ENCODE measurements around the gene MYBBP1A.

The MYBBP1A gene

DNA sequence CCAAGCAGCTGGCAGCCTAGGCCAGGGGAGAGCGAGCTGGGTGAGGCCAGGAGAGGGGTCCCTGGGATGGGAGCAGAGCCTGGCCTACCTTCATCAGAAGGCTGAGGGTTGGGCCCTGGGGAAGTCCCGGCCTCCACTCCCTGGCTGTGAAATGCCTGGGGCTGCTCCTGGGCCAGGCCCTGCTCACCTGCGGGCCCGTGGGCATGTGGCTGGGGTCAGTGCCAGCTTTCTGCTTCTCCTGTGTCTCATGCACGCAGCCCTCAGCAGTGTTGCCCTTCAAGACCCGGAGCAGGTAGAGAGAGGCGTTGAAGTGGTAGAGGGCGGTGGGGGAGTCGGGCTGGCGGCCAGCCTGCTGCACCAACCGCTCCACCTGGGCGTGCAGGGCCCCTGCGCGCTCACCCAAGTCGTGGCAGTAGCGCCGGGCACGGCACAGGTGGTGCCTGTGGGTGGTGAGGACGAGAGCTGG, 12.4 kb downstream of the MYBBP1A start:
- H3K36me3 Mint-ChIP-seq (ENCODE audit: low read depth): peaks cover 96% of the 10 kb centered on the region
- no peaks in the 10 kb centered on the region for H3K27me3 Mint-ChIP-seq
- H3K4me3 Mint-ChIP-seq: no peak overlapping the region

DNA sequence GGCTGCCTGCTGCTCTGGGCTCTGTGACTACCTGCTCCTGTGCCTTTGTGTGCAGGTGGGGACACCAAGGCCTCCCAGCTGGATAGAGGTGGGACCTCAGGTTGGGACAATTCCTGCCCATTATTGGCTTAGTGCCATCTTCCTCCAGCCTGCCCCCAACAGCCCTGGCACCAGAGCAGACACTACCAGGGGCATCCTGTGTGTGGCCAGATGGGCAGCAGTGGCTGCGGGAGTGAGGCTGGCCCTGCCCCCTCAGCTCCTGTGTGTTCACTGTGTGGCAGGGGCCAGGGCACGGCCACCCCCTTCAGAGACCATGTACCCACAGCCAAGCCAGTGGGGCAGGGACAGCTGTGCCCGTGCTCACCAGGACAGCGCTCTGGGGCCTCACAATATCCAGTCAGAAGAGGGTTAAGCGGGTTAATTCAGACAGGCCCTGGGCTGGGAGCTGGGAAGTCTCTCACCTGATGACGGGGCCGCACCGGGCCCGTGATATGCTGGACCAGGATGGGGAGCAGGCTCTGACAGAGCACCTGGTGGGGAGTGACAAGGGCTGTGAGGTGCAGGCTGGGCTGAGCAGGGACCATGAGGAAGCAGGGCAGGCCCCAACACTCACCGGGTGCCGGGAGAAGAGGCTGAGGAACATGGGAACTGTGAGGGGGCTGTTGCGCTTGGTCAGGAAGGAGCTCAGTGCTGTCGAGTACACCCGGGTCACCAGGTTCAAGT, 13.0 kb downstream of the MYBBP1A start:
- Mint-ChIP-seq H3K4me1 (ENCODE audit: low read depth) (no peaks in the 10 kb centered on the region), H3K27me3 (no peaks in the 10 kb centered on the region), H3K27ac (no peak overlapping the region), H3K4me3 (no peak overlapping the region), H3K9me3 (no peaks in the 10 kb centered on the region), H3K36me3 (ENCODE audit: low read depth) (peaks cover 96% of the 10 kb centered on the region)
- DNase-seq: no peak

More for the DNA sequence above, 12.4 kb downstream of the MYBBP1A start:
- H3K9me3 Mint-ChIP-seq: no peaks in the 10 kb centered on the region
- DNase-seq: no peak
- no peaks in the 10 kb centered on the region for H3K4me1 Mint-ChIP-seq (ENCODE audit: low read depth)
- no peak overlapping the region for H3K27ac Mint-ChIP-seq

DNA sequence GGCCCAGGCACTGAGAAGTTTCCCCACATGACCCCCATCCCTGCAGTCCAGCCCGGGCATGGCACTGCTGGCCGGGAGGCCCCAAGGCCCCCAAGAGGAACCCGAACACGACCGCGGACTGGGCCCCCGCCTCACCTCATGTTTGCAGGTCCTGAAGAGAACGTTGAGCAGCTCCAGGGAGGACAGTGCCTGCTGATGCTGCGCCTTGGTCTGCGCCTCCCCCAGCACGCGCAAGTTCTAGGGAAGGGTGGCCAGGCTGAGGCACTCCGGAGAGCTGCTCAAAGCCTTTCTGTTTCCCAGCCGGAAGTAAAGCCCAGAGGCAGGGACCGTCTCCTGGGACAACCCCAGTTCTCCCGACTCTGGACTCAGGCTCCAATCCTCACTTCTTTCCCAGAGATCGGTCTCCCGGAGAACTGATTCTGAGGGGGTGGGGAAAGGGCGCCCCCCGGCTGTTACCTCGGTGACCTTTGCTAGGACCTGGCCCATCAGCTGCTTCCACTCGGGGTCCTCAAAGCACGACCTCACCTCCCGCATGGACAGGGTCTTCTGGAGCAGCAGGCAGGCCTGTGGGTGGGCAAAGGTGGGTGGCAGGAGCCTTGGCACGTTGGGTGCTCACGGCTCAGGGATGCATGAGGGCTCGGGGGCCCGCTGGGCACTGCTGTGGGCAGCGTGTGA, 13.7 kb downstream of the MYBBP1A start:
- Mint-ChIP-seq H3K27ac (no peak overlapping the region), H3K9me3 (no peaks in the 10 kb centered on the region), H3K4me3 (no peak overlapping the region), H3K36me3 (ENCODE audit: low read depth) (peaks cover 94% of the 10 kb centered on the region), H3K27me3 (no peaks in the 10 kb centered on the region), H3K4me1 (ENCODE audit: low read depth) (no peaks in the 10 kb centered on the region)
- DNase-seq: no peak

DNA sequence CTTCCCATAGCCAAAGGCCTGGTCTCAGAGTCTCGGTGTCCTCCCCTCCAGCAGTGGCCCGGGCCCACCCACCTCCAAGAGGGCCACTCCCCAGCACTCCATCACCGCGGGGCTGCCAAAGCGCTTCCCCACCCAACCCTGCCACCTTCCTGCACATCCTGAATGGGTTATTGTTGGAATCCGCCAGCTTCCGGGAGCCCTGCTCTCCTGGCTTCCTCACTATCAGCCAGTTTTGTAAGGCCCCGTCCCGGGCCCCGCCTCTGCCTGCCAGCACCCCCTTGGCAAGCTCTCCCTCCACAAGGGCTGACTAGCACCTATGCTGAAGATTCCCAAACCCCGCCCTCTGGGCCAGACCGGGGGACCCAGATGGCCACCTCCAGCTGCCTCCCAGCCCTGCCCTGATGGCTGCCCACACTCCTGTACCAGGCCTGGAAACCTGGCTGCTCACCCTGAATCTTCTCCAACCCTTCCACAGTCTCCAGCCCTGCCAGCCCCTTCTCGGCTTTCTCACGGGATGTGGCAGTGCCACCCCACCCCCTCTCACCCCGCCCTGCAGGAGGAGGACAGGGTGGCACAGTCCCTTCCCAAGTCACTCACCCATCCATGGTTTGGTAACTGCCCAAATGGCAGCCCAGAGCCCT, 14.4 kb downstream of the MYBBP1A start:
- Mint-ChIP-seq H3K36me3 (ENCODE audit: low read depth) (peaks cover 87% of the 10 kb centered on the region), H3K27ac (no peak overlapping the region), H3K27me3 (no peaks in the 10 kb centered on the region), H3K9me3 (no peaks in the 10 kb centered on the region), H3K4me3 (no peak overlapping the region), H3K4me1 (ENCODE audit: low read depth) (no peaks in the 10 kb centered on the region)
- no peak for DNase-seq

DNA sequence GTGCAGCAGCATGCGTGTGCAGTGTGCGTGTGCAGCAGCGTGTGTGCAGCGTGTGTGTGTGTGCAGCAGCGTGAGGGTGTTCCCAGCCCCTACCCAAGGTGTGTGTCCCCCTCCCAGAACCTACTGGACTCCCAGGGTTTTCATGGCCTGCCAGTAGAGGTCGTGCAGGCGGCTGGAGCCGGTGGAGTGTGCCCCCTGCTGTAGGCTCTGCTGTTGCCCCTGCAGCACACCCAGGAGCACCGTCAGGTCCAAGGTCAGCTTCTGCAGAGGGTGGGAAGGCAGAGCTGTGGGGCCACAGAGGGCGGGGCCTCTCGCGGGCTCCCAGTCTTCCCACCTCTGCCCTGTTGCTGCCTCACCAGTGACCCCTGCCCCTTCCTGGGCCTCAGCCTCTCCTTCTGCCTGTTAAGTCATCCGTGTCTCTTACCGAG, 14.9 kb downstream of the MYBBP1A start:
- no peak overlapping the region for H3K4me3 Mint-ChIP-seq
- no peak for DNase-seq
- peaks cover 82% of the 10 kb centered on the region for H3K36me3 Mint-ChIP-seq (ENCODE audit: low read depth)
- H3K4me1 Mint-ChIP-seq (ENCODE audit: low read depth): no peaks in the 10 kb centered on the region
- H3K9me3 Mint-ChIP-seq: no peaks in the 10 kb centered on the region
- H3K27ac Mint-ChIP-seq: no peak overlapping the region
- H3K27me3 Mint-ChIP-seq: no peaks in the 10 kb centered on the region

DNA sequence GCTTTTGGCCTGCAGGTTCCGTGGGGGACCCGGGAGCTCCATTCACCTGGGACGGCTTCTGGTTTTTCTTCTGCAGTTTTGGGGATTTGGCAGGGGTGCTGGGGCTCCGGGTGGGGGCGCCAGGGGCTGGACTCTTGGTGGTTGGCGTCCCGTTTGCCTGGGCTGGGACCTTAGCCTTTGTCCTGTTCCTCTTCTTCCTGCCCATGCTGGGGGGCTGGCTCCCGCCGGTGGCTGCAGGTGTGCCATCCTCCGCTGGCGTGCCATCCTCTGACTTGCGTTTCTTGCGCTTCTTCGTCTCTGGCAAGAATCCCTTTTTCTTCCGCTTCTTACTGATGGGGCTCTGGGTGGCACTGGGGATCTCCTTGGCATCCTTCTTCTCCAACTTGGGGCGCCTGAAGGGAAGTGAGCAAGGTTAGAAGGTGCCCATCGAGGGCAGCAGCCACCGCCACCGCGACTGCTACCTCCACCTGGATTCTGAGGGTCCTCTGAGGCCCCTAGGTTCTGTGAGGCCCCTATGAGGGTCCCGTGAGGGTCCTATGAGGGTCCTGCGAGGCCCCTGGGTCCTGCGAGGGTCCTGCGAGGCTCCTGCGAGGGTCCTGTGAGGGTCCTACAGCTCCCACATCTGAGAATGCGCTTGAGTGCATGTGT, 15.5 kb downstream of the MYBBP1A start:
- H3K27me3 Mint-ChIP-seq: no peaks in the 10 kb centered on the region
- no peaks in the 10 kb centered on the region for H3K9me3 Mint-ChIP-seq
- H3K4me1 Mint-ChIP-seq (ENCODE audit: low read depth): no peaks in the 10 kb centered on the region
- no peak for DNase-seq
- peaks cover 78% of the 10 kb centered on the region for H3K36me3 Mint-ChIP-seq (ENCODE audit: low read depth)
- no peak overlapping the region for H3K27ac Mint-ChIP-seq
- H3K4me3 Mint-ChIP-seq: no peak overlapping the region

DNA sequence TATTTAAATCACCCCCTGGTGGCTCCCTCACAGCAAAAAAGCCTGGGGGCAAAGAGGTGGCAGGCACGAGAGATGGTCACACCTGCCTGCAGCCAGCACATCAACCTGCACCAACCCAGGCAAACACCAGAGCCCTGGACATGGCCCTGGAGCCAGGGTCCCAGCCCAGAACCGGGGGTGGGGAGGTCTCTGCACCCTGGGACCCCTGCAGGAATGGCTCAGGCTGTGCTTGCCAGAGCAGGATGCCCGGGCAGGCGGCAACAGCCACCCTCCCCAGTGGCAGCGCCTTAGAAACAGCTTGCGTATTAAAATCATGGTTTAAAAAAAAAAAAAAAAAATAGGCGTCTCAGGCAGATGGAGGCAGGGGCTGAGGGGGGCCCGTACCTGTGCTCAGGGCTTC, 16.2 kb downstream of the MYBBP1A start:
- H3K4me3 Mint-ChIP-seq: no peak overlapping the region
- H3K27me3 Mint-ChIP-seq: no peaks in the 10 kb centered on the region
- no peak overlapping the region for H3K27ac Mint-ChIP-seq
- peaks cover 2% of the 10 kb centered on the region for H3K4me1 Mint-ChIP-seq (ENCODE audit: low read depth)
- H3K36me3 Mint-ChIP-seq (ENCODE audit: low read depth): peaks cover 73% of the 10 kb centered on the region
- DNase-seq: no peak
- no peaks in the 10 kb centered on the region for H3K9me3 Mint-ChIP-seq

DNA sequence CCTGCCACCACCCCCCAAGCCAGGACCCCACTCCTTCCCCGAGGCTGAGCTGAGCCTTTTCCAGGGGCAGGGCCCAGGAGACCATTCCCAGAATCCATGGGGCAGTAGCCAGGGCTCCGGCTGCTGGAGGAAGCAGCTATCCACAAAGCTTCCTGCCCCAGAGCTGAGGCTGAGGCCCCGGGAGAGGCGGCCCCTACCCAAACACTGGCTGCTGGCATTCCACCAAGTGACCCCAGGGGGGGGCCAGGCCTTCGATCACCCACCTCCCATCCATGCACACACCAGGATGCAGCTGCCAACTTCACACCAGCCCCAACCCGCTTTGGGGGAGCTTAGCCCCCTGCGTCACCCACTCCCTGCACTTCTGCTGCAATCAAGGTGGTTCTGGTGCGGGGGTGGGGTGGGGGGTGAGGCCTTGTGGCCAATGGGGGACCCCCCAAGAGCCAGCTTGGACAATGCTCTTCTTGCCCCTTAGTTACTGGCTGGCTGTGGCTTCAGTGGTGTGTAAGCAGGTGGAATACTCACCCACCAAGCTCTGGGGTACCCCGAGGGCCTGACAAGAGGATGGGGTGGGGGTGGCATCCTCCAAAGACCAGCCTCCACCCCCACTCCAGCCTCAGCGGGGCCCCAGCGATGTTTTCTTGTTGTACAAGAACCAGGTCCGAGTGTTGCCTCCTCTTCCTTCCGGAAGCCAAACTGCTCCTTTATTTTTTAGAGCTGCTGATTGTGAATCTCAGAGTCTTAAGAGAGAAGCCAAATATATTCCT, 16.8 kb downstream of the MYBBP1A start:
- DNase-seq: no peak
- Mint-ChIP-seq H3K4me3 (no peak overlapping the region), H3K36me3 (ENCODE audit: low read depth) (peaks cover 67% of the 10 kb centered on the region), H3K27ac (no peak overlapping the region), H3K4me1 (ENCODE audit: low read depth) (peaks cover 2% of the 10 kb centered on the region), H3K9me3 (no peaks in the 10 kb centered on the region), H3K27me3 (no peaks in the 10 kb centered on the region)

DNA sequence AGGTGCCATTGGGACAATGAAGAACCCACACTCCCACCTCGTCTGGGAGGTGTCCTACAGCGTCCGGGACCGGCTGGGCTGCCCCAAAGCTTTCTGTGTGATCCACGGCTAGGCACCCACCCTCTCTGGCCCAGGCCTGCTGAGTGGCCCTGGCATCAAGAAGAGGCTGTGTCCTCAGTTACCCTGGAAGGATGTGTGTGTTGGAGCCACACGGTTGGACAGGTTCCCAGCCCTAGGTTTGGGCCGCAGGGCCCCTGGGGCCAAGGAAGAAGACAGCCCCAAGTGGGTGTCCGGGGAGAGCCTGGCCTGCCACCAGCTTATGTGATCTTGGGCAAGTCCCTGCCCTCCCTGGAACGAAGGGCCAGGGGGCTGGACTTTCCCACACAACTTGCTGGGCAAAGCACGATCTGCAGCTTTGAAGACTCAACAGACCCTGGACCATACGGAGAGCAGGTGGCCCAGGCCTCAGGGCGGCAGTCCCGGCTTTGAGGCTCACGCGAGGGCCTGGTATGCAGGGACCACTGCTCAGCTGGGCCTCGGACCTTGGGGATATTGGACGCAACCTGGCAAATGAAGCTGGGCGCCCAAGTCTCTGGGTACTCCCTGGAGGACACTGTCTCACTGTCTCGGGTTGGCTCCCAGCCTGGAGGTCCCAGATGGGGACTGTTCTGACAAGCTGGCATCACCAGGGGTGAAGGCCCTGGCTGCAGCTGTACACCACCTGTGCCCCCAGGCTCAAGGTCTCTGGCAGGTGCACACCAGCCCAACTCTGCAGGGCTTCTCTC, 17.5 kb downstream of the MYBBP1A start:
- Mint-ChIP-seq H3K4me1 (ENCODE audit: low read depth) (peaks cover 2% of the 10 kb centered on the region), H3K27ac (no peak overlapping the region), H3K9me3 (no peaks in the 10 kb centered on the region), H3K4me3 (no peak overlapping the region), H3K36me3 (ENCODE audit: low read depth) (peaks cover 60% of the 10 kb centered on the region), H3K27me3 (no peaks in the 10 kb centered on the region)
- DNase-seq: no peak

DNA sequence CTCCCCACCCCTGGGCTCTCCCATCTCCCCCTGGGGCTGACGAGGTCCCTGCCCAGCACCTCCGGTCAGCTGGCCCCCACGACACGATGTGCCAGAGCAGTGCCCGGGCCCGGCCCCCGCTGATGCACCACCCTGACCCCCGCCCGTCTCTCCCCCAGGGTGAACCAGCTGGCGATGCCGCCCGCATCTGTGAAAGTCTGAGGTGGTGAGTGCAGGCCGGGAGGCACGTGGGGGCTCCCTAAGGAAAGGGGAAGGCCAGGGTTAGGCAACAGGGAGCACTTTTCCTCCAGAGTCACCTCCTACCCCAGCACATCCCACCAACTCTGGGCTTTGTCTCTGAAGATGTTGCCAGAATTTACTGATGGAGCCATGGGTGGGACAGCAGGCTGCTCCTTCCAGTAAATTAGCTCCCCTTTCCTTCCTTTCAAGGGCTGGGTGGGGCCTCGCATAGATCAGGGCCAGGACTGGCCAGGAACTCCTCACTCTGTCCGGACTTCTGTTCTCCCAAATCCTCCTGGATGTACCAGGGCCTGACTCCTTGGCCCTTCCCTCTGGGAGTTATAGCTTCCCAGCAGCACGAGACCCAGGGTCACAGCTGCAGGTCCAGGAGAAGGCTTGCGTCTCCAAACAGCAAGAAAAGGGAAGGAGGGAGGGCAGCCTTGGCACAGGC, 18.3 kb downstream of the MYBBP1A start:
- Mint-ChIP-seq H3K36me3 (ENCODE audit: low read depth) (peaks cover 52% of the 10 kb centered on the region), H3K4me1 (ENCODE audit: low read depth) (peaks cover 2% of the 10 kb centered on the region), H3K27me3 (peaks cover 4% of the 10 kb centered on the region), H3K9me3 (no peaks in the 10 kb centered on the region), H3K4me3 (no peak overlapping the region), H3K27ac (peak overlapping the region; percentile 40)
- DNase-seq: no peak

DNA sequence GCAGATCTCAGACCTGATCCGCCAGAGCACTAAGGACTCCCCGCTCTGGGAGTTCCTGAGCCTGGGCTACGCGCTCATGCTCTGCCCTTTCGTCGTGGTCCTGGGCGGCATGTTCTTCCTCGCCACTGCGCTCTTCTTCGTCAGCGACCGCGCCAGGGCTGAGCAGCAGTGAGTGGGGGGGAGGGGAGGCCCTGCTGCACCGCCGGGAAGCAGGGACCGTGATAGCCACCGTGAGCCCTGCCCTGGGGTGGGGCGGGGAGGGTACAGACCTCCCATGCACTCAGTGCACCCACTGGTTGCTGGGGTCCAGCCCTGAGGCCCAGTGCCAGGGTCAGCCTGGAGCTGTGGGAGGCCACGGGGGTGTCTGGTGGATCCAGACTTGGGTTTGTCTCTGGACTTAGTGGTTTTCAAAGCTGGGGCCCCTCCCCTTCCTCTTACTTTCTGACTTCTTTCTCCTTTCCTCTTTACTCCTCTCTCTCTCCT, 18.9 kb downstream of the MYBBP1A start:
- Mint-ChIP-seq H3K27ac (no peak overlapping the region), H3K36me3 (ENCODE audit: low read depth) (peaks cover 46% of the 10 kb centered on the region), H3K9me3 (no peaks in the 10 kb centered on the region), H3K4me1 (ENCODE audit: low read depth) (peaks cover 2% of the 10 kb centered on the region), H3K4me3 (no peak overlapping the region), H3K27me3 (peaks cover 4% of the 10 kb centered on the region)
- peak; percentile 47 for DNase-seq

DNA sequence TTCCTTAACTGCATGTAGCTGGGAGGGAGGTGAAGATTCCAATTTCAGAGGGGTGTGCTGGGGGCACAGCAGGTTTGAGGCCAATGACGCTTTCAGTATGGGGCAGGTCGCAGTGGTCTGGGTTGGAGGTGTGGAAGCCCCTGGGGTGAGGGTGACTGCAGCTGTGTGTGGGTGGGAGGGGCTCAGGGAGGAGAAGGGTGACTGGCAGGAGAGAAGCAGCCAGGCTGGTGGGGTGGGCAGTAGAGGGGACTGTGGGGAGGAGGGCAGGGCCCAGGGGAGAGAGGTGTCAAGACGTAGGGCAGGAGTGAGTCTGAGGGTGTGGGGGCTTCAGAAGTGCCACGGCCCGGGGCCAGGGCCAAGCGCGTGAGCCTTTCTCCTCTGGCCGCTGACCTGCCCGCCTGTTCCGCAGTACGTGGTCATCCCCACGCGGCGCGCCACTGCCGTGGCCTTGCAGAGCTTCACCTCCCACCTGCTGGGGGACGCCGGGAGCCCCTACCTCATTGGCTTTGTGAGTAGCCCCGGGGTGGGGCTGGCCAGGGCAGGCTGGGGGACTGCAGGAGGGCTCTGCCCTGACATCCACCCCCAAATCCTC, 19.4 kb downstream of the MYBBP1A start:
- peaks cover 4% of the 10 kb centered on the region for H3K27me3 Mint-ChIP-seq
- peak; percentile 38 for DNase-seq
- H3K4me3 Mint-ChIP-seq: no peak overlapping the region
- no peaks in the 10 kb centered on the region for H3K9me3 Mint-ChIP-seq
- H3K27ac Mint-ChIP-seq: no peak overlapping the region
- H3K4me1 Mint-ChIP-seq (ENCODE audit: low read depth): peaks cover 2% of the 10 kb centered on the region
- peaks cover 41% of the 10 kb centered on the region for H3K36me3 Mint-ChIP-seq (ENCODE audit: low read depth)
